A549 (cell line): ENCODE results near the gene SLC39A3. TPM values are rescaled to one million over a fixed set of nuclear protein-coding genes. Genes with fewer than 3 reads are reported as not detected.
A peak's percentile ranks its signal among the peaks of the same experiment; 100 is the strongest.

Source experiments
- ATAC-seq, 2 experiments: fragments of 200-7000 bp in 1 of 2; fragments of >200 bp in 1 of 2; cut with Nextera tagmentation in 1 of 2; cut with Tn5 transposase in 1 of 2; 3 replicates each; pipeline versions ENCODE4 v1.8.0 to v1.9.1; 2018 to 2020; ENCODE audit warnings: mild to moderate bottlenecking in 1 of 2, moderate library complexity in 1 of 2
- CTCF ChIA-PET: fragments of 300-600 bp; sonication (Branson Sonifier 250); formaldehyde crosslinking; extraction: SDS; loops from one replicate; lab custom pipeline; 2021; ENCODE audit warnings: antibody characterized with exemption, inconsistent platforms; lab: Yijun Ruan, JAX
- POLR2A ChIA-PET: fragments of 350-600 bp; formaldehyde crosslinking; extraction: SDS; loops from one replicate; lab custom pipeline; 2021; ENCODE audit warnings: antibody characterized with exemption, inconsistent platforms; lab: Yijun Ruan, JAX
- DNase-seq, 2 experiments: peaks; one replicate each; pipeline versions ENCODE4 v3.0.0 to v3.0.0-alpha.2; 2011 to 2016; ENCODE audit warnings: low read depth in 1 of 2, low spot score in 1 of 2
- FAIRE-seq: peaks from 2 replicates; lab custom pipeline; 2011; peaks lifted over from hg19 to GRCh38; lab: Jason Lieb, UNC
- H3K27ac ChIP-seq, 2 experiments: fragments of >200 bp; sonication (Bioruptor Twin); formaldehyde crosslinking; 3 replicates each; pipeline ENCODE4 v1.5.1; 2016 to 2017
- H3K4me1 ChIP-seq: fragments of >200 bp; sonication (Bioruptor Twin); formaldehyde crosslinking; 3 replicates; pipeline ENCODE4 v1.6.1; 2016
- H3K4me2 ChIP-seq: fragments of >200 bp; sonication (Bioruptor Twin); formaldehyde crosslinking; 3 replicates; pipeline ENCODE4 v1.6.1; 2016
- H3K4me3 ChIP-seq: fragments of >200 bp; sonication (Bioruptor Twin); formaldehyde crosslinking; 3 replicates; pipeline ENCODE4 v1.5.1; 2016
- H3K9me3 ChIP-seq: fragments of >200 bp; sonication (Bioruptor Twin); formaldehyde crosslinking; 3 replicates; pipeline ENCODE4 v1.6.1; 2016
- BCL3 ChIP-seq: fragments of >200 bp; sonication (Bioruptor Twin); formaldehyde crosslinking; IDR thresholded peaks from 3 replicates; pipeline ENCODE4 v1.6.1; 2016
- BHLHE40 ChIP-seq: IDR thresholded peaks from 2 replicates; pipeline ENCODE4 v1.6.1; 2012; ENCODE audit warnings: low read depth, low read length, inconsistent platforms
- CEBPB ChIP-seq, 2 experiments: fragments of >200 bp in 1 of 2; sonication (Bioruptor Twin) in 1 of 2; formaldehyde crosslinking in 1 of 2; IDR thresholded peaks; 2 replicates each; pipeline ENCODE4 v1.6.1; 2012 to 2016
- CHD4 ChIP-seq: fragments of 200-600 bp; sonication (generic); IDR thresholded peaks from 2 replicates; pipeline ENCODE4 v1.6.1; 2016; ENCODE audit warnings: antibody characterized with exemption, mild to moderate bottlenecking, borderline replicate concordance
- CTCF ChIP-seq: fragments of >200 bp; sonication (Bioruptor Twin); formaldehyde crosslinking; IDR thresholded peaks from 3 replicates; pipeline ENCODE4 v1.5.1; 2016
- ESRRA ChIP-seq: fragments of 150-350 bp; IDR thresholded peaks from 2 replicates; pipeline ENCODE4 v1.6.1; 2014; ENCODE audit warnings: mild to moderate bottlenecking, low read length, borderline replicate concordance
- FOSB ChIP-seq: fragments of 250-450 bp; sonication (Bioruptor Pico); IDR thresholded peaks from 2 replicates; pipeline ENCODE4 v1.5.0; 2020; ENCODE audit warnings: mild to moderate bottlenecking, moderate library complexity
- FOSL2 ChIP-seq, 2 experiments: fragments of 450-650 bp in 1 of 2; fragments of >200 bp in 1 of 2; sonication (Bioruptor Twin) in 1 of 2; formaldehyde crosslinking; IDR thresholded peaks; 2 replicates each; pipeline versions ENCODE4 v1.5.0 to v1.6.1; 2016 to 2020; ENCODE audit warnings: mild to moderate bottlenecking in 1 of 2, moderate library complexity in 1 of 2
- GATA3 ChIP-seq: IDR thresholded peaks from 2 replicates; pipeline ENCODE4 v1.6.1; 2012; ENCODE audit warnings: borderline replicate concordance
- HMGXB4 ChIP-seq: fragments of 250-450 bp; sonication (Bioruptor Pico); IDR thresholded peaks from 2 replicates; pipeline ENCODE4 v1.5.0; 2021; ENCODE audit warnings: mild to moderate bottlenecking, moderate library complexity, borderline replicate concordance
- JUN ChIP-seq, 2 experiments: fragments of >200 bp; sonication (Bioruptor Twin); formaldehyde crosslinking; IDR thresholded peaks; 2 replicates in 1 of 2; 3 replicates in 1 of 2; pipeline ENCODE4 v1.6.1; 2016 to 2017
- JUNB ChIP-seq: fragments of >200 bp; sonication (Bioruptor Twin); formaldehyde crosslinking; IDR thresholded peaks from 2 replicates; pipeline ENCODE4 v1.6.1; 2016
- KDM1A ChIP-seq: fragments of 200-600 bp; sonication (generic); IDR thresholded peaks from 2 replicates; pipeline ENCODE4 v1.6.1; 2016; ENCODE audit warnings: low read depth, mild to moderate bottlenecking
- MAX ChIP-seq: IDR thresholded peaks from 2 replicates; pipeline ENCODE4 v1.6.1; 2012
- MAZ ChIP-seq: fragments of 150-350 bp; IDR thresholded peaks from 2 replicates; pipeline ENCODE4 v1.6.1; 2014; ENCODE audit warnings: antibody characterized with exemption, low read depth, low read length, borderline replicate concordance
- NR3C1 ChIP-seq: fragments of >200 bp; sonication (Bioruptor Twin); formaldehyde crosslinking; IDR thresholded peaks from 3 replicates; pipeline ENCODE4 v1.6.1; 2017
- RAD21 ChIP-seq, 2 experiments: fragments of >200 bp in 1 of 2; sonication (Bioruptor Twin) in 1 of 2; formaldehyde crosslinking in 1 of 2; IDR thresholded peaks in 1 of 2; conservative IDR thresholded peaks in 1 of 2; 2 replicates in 1 of 2; 3 replicates in 1 of 2; pipeline ENCODE4 v1.6.1; 2012 to 2018; ENCODE audit warnings: inconsistent platforms in 1 of 2
- RCOR1 ChIP-seq: fragments of 150-350 bp; IDR thresholded peaks from 2 replicates; pipeline ENCODE4 v1.6.1; 2014; ENCODE audit warnings: antibody characterized with exemption, low read length, low read depth
- RFX5 ChIP-seq: fragments of 450-650 bp; IDR thresholded peaks from 2 replicates; pipeline ENCODE4 v1.7.1; 2014; ENCODE audit warnings: antibody characterized with exemption, mild to moderate bottlenecking, moderate library complexity
- SMC3 ChIP-seq: fragments of >200 bp; sonication (Bioruptor Twin); formaldehyde crosslinking; IDR thresholded peaks from 3 replicates; pipeline ENCODE4 v1.6.1; 2018; ENCODE audit warnings: inconsistent platforms
- WGBS: methylation state at CpG from one replicate; pipeline ENCODE4 v1.1.6; 2017; ENCODE audit errors: missing lambda C conversion rate; 5-methylcytosine and 5-hydroxymethylcytosine counted together
- polyA plus RNA-seq, 4 experiments: library from polyadenylated mRNA; depleted of rRNA in 3 of 4; stranded (reverse); fragments of >200 nt; fragmentation: RNase III in 1 of 4; extraction: RNeasy Plus Mini Kit Qiagen cat#74134 plus additional on column Dnase treatment in 1 of 4; gene quantifications; 2 replicates in 3 of 4; 3 replicates in 1 of 4; pipeline ENCODE4 v1.2.3, GENCODE V29; 2011 to 2017
- TF ChIP-seq, protein P1 (sequence below): IDR thresholded peaks from 2 replicates; pipeline ENCODE4 v1.6.1; 2012; ENCODE audit warnings: low read depth, borderline replicate concordance
- TF ChIP-seq, protein P2 (sequence below): IDR thresholded peaks from 2 replicates; pipeline ENCODE4 v1.6.1; 2012

SLC39A3 gene
- polyA plus RNA-seq, 2 of the 4 experiments (the other 2 are of a cell fraction) = 28.3 to 29.6 TPM

DNA sequence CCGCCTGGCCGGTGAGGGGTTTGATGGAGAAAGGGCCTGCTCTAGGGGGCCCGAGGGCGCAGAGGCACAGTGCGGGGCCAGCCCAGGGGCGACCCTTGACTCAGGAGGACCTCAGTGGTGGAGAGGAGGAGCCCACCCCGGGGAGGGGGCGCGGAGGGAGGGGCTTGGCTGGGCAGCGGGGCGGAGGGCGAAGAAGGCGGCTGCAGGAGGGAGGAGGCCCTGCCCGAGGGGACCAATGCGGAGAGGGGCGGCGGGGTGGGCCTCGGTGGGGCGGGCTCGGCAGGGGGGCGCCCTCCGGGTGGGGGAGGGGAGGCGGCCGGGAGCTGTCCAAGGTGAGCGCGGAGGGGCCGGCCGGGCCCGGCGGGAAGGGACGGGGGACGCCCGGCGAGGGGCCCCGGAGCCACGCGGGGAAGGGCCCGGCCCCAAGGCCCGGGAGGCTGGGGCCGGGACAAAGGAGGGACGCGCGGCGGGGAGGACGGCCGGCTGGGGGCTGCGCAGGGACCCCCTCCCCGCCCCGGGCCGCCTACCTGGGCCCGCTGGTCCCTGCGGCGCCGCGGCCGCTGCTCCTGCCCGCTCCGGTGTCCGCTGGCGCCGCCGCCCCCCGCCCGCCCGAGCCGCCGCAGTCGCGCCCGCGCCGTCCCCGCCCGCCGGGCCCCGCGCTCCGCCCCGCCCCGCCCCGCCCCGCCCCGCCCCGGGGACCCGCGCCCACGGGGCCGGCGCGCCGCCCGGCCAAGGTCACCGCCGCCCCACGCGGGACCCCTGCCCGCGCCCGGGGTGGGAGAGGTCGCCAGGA, 18.8 kb downstream of the SLC39A3 start, which contains the start of gene DIRAS1:
Gene DIRAS1 (minus strand): TSS at position 596 of the 793 bp plus-strand sequence. CDS start 3,566 bp downstream, outside the sequence.
- Histone ChIP-seq H3K9me3 (no peaks in the 10 kb centered on the region), H3K4me2 (peak within 1 kb of the TSS; percentile 90), H3K27ac (peak within 1 kb of the TSS; percentile 63 to 90; a peak in 4 of 6 replicates), H3K4me3 (peak within 1 kb of the TSS; percentile 62)
- DNase-seq = no peak
- WGBS = no CpG with 5 or more reads among the region's 100 CpGs
- CTCF ChIA-PET = no interaction called here
- no peak for TF ChIP-seq RCOR1
- no peak for TF ChIP-seq HMGXB4 (CRISPR knock-in tag)
- TF ChIP-seq KDM1A = no peak
- TF ChIP-seq, protein P1, sequence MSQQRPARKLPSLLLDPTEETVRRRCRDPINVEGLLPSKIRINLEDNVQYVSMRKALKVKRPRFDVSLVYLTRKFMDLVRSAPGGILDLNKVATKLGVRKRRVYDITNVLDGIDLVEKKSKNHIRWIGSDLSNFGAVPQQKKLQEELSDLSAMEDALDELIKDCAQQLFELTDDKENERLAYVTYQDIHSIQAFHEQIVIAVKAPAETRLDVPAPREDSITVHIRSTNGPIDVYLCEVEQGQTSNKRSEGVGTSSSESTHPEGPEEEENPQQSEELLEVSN = no peak
- TF ChIP-seq NR3C1 = no peak
- no peak for TF ChIP-seq JUNB
- no peak for TF ChIP-seq BHLHE40
- no peak for TF ChIP-seq CTCF
- no peak for TF ChIP-seq SMC3
- no peak for TF ChIP-seq CHD4
- TF ChIP-seq RFX5 = no peak
- no peak for TF ChIP-seq MAX
- TF ChIP-seq MAZ = no peak
- no peak for TF ChIP-seq JUN (IDR thresholded peaks at IDR 0.05)
- no peak for TF ChIP-seq ESRRA
- TF ChIP-seq, all 56 proteins: peak for 0
- peaks cover 22% of the 10 kb centered on the region for H3K4me1 ChIP-seq
- ATAC-seq = no peak
- FAIRE-seq = no peak
- POLR2A ChIA-PET = no interaction called here

DNA sequence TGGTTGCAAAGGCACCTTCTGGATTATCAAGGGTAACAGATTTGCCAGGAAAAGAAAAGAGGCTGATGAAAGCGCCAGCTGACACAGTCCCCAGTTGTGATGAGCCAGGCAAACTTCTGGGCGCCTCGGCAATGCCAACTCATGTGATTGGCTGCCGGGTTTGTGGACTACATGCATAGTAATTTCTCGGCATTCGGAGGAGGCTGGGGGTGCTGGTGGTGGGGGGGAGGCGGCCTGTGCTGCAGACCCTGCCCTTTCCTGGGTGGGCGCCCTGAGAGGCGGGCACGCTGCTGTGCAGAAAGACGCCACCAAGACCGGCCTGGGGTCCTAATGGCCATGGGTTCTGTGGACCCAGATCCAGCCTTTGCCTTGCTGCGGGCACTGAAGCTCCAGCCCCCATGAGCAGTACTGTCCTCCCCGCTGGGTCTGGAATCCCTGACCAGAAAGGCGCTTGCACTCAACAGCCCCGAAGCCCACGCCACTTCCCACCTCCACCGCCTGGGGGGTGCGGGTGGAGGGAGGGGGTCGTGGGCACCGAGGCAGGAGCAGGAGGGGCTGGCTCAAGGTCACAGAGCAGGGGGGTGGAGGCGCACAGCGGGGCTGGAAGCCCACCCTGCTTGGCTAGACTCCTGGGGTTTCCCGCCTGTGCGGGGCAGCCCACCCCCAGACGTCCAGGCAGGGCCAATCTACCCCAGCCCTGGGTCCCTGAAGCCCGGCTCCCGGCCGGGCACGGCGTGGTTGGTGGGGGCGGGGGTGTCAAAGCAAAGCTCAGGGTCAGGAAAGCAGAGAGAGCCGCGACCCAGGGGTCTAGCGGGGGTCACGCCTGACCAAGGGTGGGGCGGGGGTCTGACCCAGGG, 19.7 kb downstream of the SLC39A3 start:
- TF ChIP-seq BCL3 = no peak
- no peak for TF ChIP-seq FOSL2 (IDR thresholded peaks at IDR 0.05)
- no peak for TF ChIP-seq FOSL2 (CRISPR knock-in tag; IDR thresholded peaks at IDR 0.05)
- no peak for TF ChIP-seq FOSB (CRISPR knock-in tag)
- no peak for TF ChIP-seq GATA3
- TF ChIP-seq, protein P2, sequence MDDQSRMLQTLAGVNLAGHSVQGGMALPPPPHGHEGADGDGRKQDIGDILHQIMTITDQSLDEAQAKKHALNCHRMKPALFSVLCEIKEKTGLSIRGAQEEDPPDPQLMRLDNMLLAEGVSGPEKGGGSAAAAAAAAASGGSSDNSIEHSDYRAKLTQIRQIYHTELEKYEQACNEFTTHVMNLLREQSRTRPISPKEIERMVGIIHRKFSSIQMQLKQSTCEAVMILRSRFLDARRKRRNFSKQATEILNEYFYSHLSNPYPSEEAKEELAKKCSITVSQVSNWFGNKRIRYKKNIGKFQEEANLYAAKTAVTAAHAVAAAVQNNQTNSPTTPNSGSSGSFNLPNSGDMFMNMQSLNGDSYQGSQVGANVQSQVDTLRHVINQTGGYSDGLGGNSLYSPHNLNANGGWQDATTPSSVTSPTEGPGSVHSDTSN = no peak
- TF ChIP-seq RAD21 (conservative IDR thresholded peaks at IDR 0.05 in 1 of 2, IDR thresholded peaks at IDR 0.05 in 1 of 2) = no peak
- TF ChIP-seq CEBPB (IDR thresholded peaks at IDR 0.05) = no peak
- TF ChIP-seq SMC3 = no peak
- WGBS = 53% methylated on average over 10 of the region's 37 CpGs
- H3K4me1 ChIP-seq = peaks cover 22% of the 10 kb centered on the region
- ChIA-PET POLR2A (no interaction called here), CTCF (no interaction called here)
- H3K4me3 ChIP-seq = peak overlapping the region; percentile 62
- H3K4me2 ChIP-seq = peak overlapping the region; percentile 90
- FAIRE-seq = no peak
- no peak for DNase-seq
- peak; percentile 14 to 34; a peak in 3 of 6 replicates for ATAC-seq
- H3K27ac ChIP-seq = peak overlapping the region in 1 of 2 experiments; percentile 90; a peak in 3 of 6 replicates
- H3K9me3 ChIP-seq = 0 out of 3 replicates have a peak, but pooled peaks cover 6% of the 10 kb centered on the region
